Left renal pelvis (tissue), 4 donors: ENCODE measurements around the gene AANAT. TPM values are rescaled to one million over a fixed set of nuclear protein-coding genes. Genes with fewer than 3 reads are reported as not detected.

Source experiments
- DNase-seq, 4 donors: peaks; one replicate each; pipeline ENCODE4 v3.0.0-alpha.2; 2013; ENCODE audit warnings: low read depth in 4 of 4, low spot score in 3 of 4
- polyA plus RNA-seq, 4 donors: library from polyadenylated mRNA; unstranded; fragments of 120-200 nt; gene quantifications; one replicate each; pipeline ENCODE4 v1.2.1, GENCODE V29; 2013; ENCODE audit not compliant: insufficient read length in 4 of 4

AANAT gene
- polyA plus RNA-seq, 4 donors, result 0.21 to 0.23 (median 0.22) TPM; not detected in 1

- DNase-seq, result no peak
Observed at GRCh38 chr17:76441686-76442340, 25.6 kb upstream of the AANAT start.

- DNase-seq, result no peak
Observed at GRCh38 chr17:76442341-76443338, 24.8 kb upstream of the AANAT start.

GRCh38 chr17:76444518-76445311 lies 22.7 kb upstream of the AANAT start:
- DNase-seq, result no peak

- DNase-seq, result no peak
Observed at GRCh38 chr17:76445697-76446448, 21.5 kb upstream of the AANAT start.

- DNase-seq, result no peak
Observed at GRCh38 chr17:76446449-76447231, 20.8 kb upstream of the AANAT start.

- DNase-seq, result no peak
Observed at GRCh38 chr17:76447931-76448652, 19.3 kb upstream of the AANAT start.

- no peak for DNase-seq
Observed at GRCh38 chr17:76449126-76449525, 18.3 kb upstream of the AANAT start.

- DNase-seq, result no peak
Observed at GRCh38 chr17:76451506-76451905, 15.9 kb upstream of the AANAT start.

GRCh38 chr17:76452127-76452659 lies 15.2 kb upstream of the AANAT start:
- no peak for DNase-seq

- peak; percentile 25 to 64 (median 60) for DNase-seq
Observed at GRCh38 chr17:76452660-76453430, 14.6 kb upstream of the AANAT start, which contains the start of gene UBE2O. TSS of gene UBE2O (minus strand) at chr17:76453152. CDS start at chr17:76453141, 11 bp downstream.

GRCh38 chr17:76453431-76453743 lies 14.0 kb upstream of the AANAT start:
- no peak for DNase-seq

GRCh38 chr17:76458580-76459490 lies 8.6 kb upstream of the AANAT start:
- no peak for DNase-seq

GRCh38 chr17:76459674-76460073 lies 7.7 kb upstream of the AANAT start:
- DNase-seq, result no peak

GRCh38 chr17:76461765-76462555 lies 5.4 kb upstream of the AANAT start:
- DNase-seq, result no peak

GRCh38 chr17:76462556-76463290 lies 4.7 kb upstream of the AANAT start:
- DNase-seq, result no peak
